Measurements from ENCODE around the gene RHBDL3. TPM values are rescaled to one million over a fixed set of nuclear protein-coding genes. Genes with fewer than 3 reads are reported as not detected.
A peak's percentile ranks its signal among the peaks of the same experiment; 100 is the strongest.

Gene RHBDL3
- total and polyA plus RNA-seq, 10 of the 15 experiments (the other 5 are each of a cell fraction or from before 2014, with no cell fraction given): 0.04 to 0.24 (median 0.04) TPM; not detected in 5

DNA sequence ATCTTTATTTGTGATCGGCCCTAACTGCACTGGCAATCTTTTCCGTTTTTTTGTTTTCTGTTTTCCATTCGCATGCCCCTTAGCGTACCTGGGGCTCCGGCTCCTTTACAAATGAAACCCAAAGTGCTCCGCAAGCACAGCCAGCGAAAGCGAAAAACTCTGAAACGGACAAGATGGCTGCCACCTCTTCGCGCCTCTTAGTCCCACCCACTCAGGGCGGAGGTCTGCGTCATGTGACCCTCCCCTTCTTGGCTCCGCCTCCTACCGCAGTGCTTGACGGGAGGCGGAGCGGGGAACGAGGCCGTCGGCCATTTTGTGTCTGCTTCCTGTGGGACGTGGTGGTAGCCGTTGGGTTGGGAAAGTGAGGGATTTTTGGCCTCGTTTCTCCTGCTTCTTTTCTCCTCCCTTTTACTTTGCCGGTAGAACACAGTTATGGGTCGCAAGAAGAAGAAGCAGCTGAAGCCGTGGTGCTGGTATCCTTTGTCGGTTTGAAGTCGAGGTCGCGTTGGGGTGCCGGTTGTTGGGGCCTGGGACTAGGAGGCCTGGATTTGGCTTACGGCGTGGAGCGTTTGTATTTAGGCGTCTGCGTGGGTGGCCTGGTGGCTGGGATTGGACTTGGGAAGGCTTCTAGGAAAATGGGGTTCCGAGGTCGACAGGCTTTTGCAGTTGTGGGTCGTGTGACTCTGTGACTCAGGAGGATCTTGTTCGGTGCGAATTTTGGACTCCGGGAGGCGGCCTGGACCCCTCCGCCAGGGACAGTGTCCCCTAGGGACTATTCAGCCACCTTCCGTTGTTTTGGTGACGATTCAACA lies 84.4 kb downstream of the RHBDL3 start, which contains the start of gene ZNF207 (continued):
- TF ChIP-seq POLR2AphosphoS2 (IDR thresholded peaks at IDR 0.05; ENCODE audit: low read depth, low read length) (peak; percentile 71), CREB1 (IDR thresholded peaks at IDR 0.05; ENCODE audit: low read depth) (peak; percentile 55; the same call in 1 of the 2 replicates), POLR2AphosphoS5 (IDR thresholded peaks at IDR 0.05; ENCODE audit: low read length) (peak; percentile 98), HDAC2 (IDR thresholded peaks at IDR 0.05) (no peak), EP300 (IDR thresholded peaks at IDR 0.05; ENCODE audit: borderline replicate concordance in 1 of 2, control insufficient read depth in 1 of 2, low read depth in 2 of 2, low read length in 2 of 2) (no peak), SUZ12 (IDR thresholded peaks at IDR 0.05; ENCODE audit: unreplicated experiment) (no peak), NRF1 (conservative IDR thresholded peaks at IDR 0.05; ENCODE audit: low read depth, low read length) (no peak), ATF2 (IDR thresholded peaks at IDR 0.05; ENCODE audit: low read length) (0 out of 2 replicates have a peak, but pooled peaks have one; percentile 26)
